A549 (cell line): ENCODE results near the gene TUBB1. TPM values are rescaled to one million over a fixed set of nuclear protein-coding genes. Genes with fewer than 3 reads are reported as not detected.

Experiments
- ATAC-seq, 2 experiments: fragments of 200-7000 bp in 1 of 2; fragments of >200 bp in 1 of 2; cut with Nextera tagmentation in 1 of 2; cut with Tn5 transposase in 1 of 2; 3 replicates each; pipeline versions ENCODE4 v1.8.0 to v1.9.1; 2018 to 2020; ENCODE audit warnings: mild to moderate bottlenecking in 1 of 2, moderate library complexity in 1 of 2
- CTCF ChIA-PET: fragments of 300-600 bp; sonication (Branson Sonifier 250); formaldehyde crosslinking; extraction: SDS; loops from one replicate; lab custom pipeline; 2021; ENCODE audit warnings: antibody characterized with exemption, inconsistent platforms; lab: Yijun Ruan, JAX
- POLR2A ChIA-PET: fragments of 350-600 bp; formaldehyde crosslinking; extraction: SDS; loops from one replicate; lab custom pipeline; 2021; ENCODE audit warnings: antibody characterized with exemption, inconsistent platforms; lab: Yijun Ruan, JAX
- DNase-seq, 2 experiments: peaks; one replicate each; pipeline versions ENCODE4 v3.0.0 to v3.0.0-alpha.2; 2011 to 2016; ENCODE audit warnings: low read depth in 1 of 2, low spot score in 1 of 2
- FAIRE-seq: peaks from 2 replicates; lab custom pipeline; 2011; peaks lifted over from hg19 to GRCh38; lab: Jason Lieb, UNC
- H3K27ac ChIP-seq, 2 experiments: fragments of >200 bp; sonication (Bioruptor Twin); formaldehyde crosslinking; 3 replicates each; pipeline ENCODE4 v1.5.1; 2016 to 2017
- H3K4me1 ChIP-seq: fragments of >200 bp; sonication (Bioruptor Twin); formaldehyde crosslinking; 3 replicates; pipeline ENCODE4 v1.6.1; 2016
- H3K4me2 ChIP-seq: fragments of >200 bp; sonication (Bioruptor Twin); formaldehyde crosslinking; 3 replicates; pipeline ENCODE4 v1.6.1; 2016
- H3K4me3 ChIP-seq: fragments of >200 bp; sonication (Bioruptor Twin); formaldehyde crosslinking; 3 replicates; pipeline ENCODE4 v1.5.1; 2016
- H3K9me3 ChIP-seq: fragments of >200 bp; sonication (Bioruptor Twin); formaldehyde crosslinking; 3 replicates; pipeline ENCODE4 v1.6.1; 2016
- ATOH8 ChIP-seq: fragments of 250-450 bp; sonication (Bioruptor Pico); IDR thresholded peaks from 2 replicates; pipeline ENCODE4 v1.5.0; 2020; ENCODE audit warnings: low read depth, mild to moderate bottlenecking, moderate library complexity
- BHLHE40 ChIP-seq: IDR thresholded peaks from 2 replicates; pipeline ENCODE4 v1.6.1; 2012; ENCODE audit warnings: low read depth, low read length, inconsistent platforms
- CHD2 ChIP-seq: fragments of 150-350 bp; IDR thresholded peaks from 2 replicates; pipeline ENCODE4 v1.6.1; 2014; ENCODE audit warnings: low read length; ENCODE audit not compliant: partially characterized antibody
- E2F6 ChIP-seq: IDR thresholded peaks from 2 replicates; pipeline ENCODE4 v1.6.1; 2012; ENCODE audit warnings: low read depth, borderline replicate concordance
- EHF ChIP-seq: fragments of 250-450 bp; sonication (Bioruptor Pico); IDR thresholded peaks from 2 replicates; pipeline ENCODE4 v1.5.0; 2020; ENCODE audit warnings: mild to moderate bottlenecking
- FOSB ChIP-seq: fragments of 250-450 bp; sonication (Bioruptor Pico); IDR thresholded peaks from 2 replicates; pipeline ENCODE4 v1.5.0; 2020; ENCODE audit warnings: mild to moderate bottlenecking, moderate library complexity
- FOXS1 ChIP-seq: fragments of 250-450 bp; sonication (Bioruptor Pico); IDR thresholded peaks from 2 replicates; pipeline ENCODE4 v1.5.0; 2020; ENCODE audit warnings: mild to moderate bottlenecking, moderate library complexity
- GATA3 ChIP-seq: IDR thresholded peaks from 2 replicates; pipeline ENCODE4 v1.6.1; 2012; ENCODE audit warnings: borderline replicate concordance
- HMGXB4 ChIP-seq: fragments of 250-450 bp; sonication (Bioruptor Pico); IDR thresholded peaks from 2 replicates; pipeline ENCODE4 v1.5.0; 2021; ENCODE audit warnings: mild to moderate bottlenecking, moderate library complexity, borderline replicate concordance
- HOXA7 ChIP-seq: fragments of 250-450 bp; sonication (Bioruptor Pico); IDR thresholded peaks from 2 replicates; pipeline ENCODE4 v1.5.0; 2020; ENCODE audit warnings: mild to moderate bottlenecking, moderate library complexity
- KDM1A ChIP-seq: fragments of 200-600 bp; sonication (generic); IDR thresholded peaks from 2 replicates; pipeline ENCODE4 v1.6.1; 2016; ENCODE audit warnings: low read depth, mild to moderate bottlenecking
- KDM5A ChIP-seq: fragments of 200-600 bp; sonication (generic); IDR thresholded peaks from 2 replicates; pipeline ENCODE4 v1.6.1; 2016; ENCODE audit warnings: antibody characterized with exemption, mild to moderate bottlenecking
- MAZ ChIP-seq: fragments of 150-350 bp; IDR thresholded peaks from 2 replicates; pipeline ENCODE4 v1.6.1; 2014; ENCODE audit warnings: antibody characterized with exemption, low read depth, low read length, borderline replicate concordance
- NR3C1 ChIP-seq: fragments of >200 bp; sonication (Bioruptor Twin); formaldehyde crosslinking; IDR thresholded peaks from 3 replicates; pipeline ENCODE4 v1.6.1; 2017
- PHF8 ChIP-seq: fragments of 200-600 bp; sonication (generic); IDR thresholded peaks from 2 replicates; pipeline ENCODE4 v1.6.1; 2016; ENCODE audit warnings: low read depth, mild to moderate bottlenecking, antibody characterized with exemption, moderate library complexity, borderline replicate concordance
- RCOR1 ChIP-seq: fragments of 150-350 bp; IDR thresholded peaks from 2 replicates; pipeline ENCODE4 v1.6.1; 2014; ENCODE audit warnings: antibody characterized with exemption, low read length, low read depth
- WGBS: methylation state at CpG from one replicate; pipeline ENCODE4 v1.1.6; 2017; ENCODE audit errors: missing lambda C conversion rate; 5-methylcytosine and 5-hydroxymethylcytosine counted together
- polyA plus RNA-seq, 4 experiments: library from polyadenylated mRNA; depleted of rRNA in 3 of 4; stranded (reverse); fragments of >200 nt; fragmentation: RNase III in 1 of 4; extraction: RNeasy Plus Mini Kit Qiagen cat#74134 plus additional on column Dnase treatment in 1 of 4; gene quantifications; 2 replicates in 3 of 4; 3 replicates in 1 of 4; pipeline ENCODE4 v1.2.3, GENCODE V29; 2011 to 2017
- TF ChIP-seq, protein P1 (sequence below): fragments of 450-650 bp; IDR thresholded peaks from 2 replicates; pipeline ENCODE4 v1.6.1; 2014; ENCODE audit warnings: antibody characterized with exemption
- TF ChIP-seq, protein P2 (sequence below): IDR thresholded peaks from 2 replicates; pipeline ENCODE4 v1.6.1; 2012

Gene TUBB1
- polyA plus RNA-seq, 2 of the 4 experiments (the other 2 are of a cell fraction), result 0.03 TPM; not detected in 1

DNA sequence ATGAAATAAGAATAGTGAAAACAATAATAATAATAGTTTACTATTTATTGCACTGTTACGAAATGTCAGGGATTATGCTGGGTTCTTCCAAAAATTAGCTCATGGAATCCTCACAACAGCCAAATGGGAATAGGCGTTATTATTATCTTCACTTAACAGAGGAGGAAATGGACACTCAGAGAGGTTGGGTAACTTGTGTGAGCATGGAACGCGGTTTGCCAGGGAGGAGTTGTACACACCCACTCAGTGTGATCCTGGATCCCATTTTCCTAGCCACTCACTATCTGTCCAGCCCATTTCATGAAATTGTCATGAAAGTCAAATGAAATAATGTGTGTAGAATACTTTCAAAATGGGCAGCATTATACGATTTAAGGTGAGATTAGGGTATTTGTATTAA is 33.6 kb upstream of the TUBB1 start:
- peaks cover 6% of the 10 kb centered on the region; the same call in 1 of the 3 replicates for H3K4me1 ChIP-seq
- ATAC-seq, result no peak
- FAIRE-seq, result no peak
- ChIA-PET CTCF (interaction anchor here (1.1 kb wide), 1 partner anchor 9 kb away, joined by 7 read pairs; no protein-coding TSS in a partner anchor), POLR2A (no interaction called here)
- no peak for DNase-seq
- 96% methylated on average over 5 of the region's 5 CpGs for WGBS
- H3K4me3 ChIP-seq, result no peak overlapping the region
- TF ChIP-seq RCOR1, result no peak
- TF ChIP-seq NR3C1, result no peak
- TF ChIP-seq FOSB (CRISPR knock-in tag), result no peak
- TF ChIP-seq, protein P1, sequence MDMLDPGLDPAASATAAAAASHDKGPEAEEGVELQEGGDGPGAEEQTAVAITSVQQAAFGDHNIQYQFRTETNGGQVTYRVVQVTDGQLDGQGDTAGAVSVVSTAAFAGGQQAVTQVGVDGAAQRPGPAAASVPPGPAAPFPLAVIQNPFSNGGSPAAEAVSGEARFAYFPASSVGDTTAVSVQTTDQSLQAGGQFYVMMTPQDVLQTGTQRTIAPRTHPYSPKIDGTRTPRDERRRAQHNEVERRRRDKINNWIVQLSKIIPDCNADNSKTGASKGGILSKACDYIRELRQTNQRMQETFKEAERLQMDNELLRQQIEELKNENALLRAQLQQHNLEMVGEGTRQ, result no peak
- TF ChIP-seq GATA3, result no peak
- TF ChIP-seq KDM1A, result no peak
- TF ChIP-seq, protein P2, sequence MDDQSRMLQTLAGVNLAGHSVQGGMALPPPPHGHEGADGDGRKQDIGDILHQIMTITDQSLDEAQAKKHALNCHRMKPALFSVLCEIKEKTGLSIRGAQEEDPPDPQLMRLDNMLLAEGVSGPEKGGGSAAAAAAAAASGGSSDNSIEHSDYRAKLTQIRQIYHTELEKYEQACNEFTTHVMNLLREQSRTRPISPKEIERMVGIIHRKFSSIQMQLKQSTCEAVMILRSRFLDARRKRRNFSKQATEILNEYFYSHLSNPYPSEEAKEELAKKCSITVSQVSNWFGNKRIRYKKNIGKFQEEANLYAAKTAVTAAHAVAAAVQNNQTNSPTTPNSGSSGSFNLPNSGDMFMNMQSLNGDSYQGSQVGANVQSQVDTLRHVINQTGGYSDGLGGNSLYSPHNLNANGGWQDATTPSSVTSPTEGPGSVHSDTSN, result no peak
- no peak for TF ChIP-seq KDM5A
- no peak for TF ChIP-seq ATOH8 (CRISPR knock-in tag)
- TF ChIP-seq CHD2, result no peak
- TF ChIP-seq HOXA7 (CRISPR knock-in tag), result no peak
- no peak overlapping the region for H3K4me2 ChIP-seq
- no peaks in the 10 kb centered on the region for H3K9me3 ChIP-seq
- no peak overlapping the region for H3K27ac ChIP-seq

DNA sequence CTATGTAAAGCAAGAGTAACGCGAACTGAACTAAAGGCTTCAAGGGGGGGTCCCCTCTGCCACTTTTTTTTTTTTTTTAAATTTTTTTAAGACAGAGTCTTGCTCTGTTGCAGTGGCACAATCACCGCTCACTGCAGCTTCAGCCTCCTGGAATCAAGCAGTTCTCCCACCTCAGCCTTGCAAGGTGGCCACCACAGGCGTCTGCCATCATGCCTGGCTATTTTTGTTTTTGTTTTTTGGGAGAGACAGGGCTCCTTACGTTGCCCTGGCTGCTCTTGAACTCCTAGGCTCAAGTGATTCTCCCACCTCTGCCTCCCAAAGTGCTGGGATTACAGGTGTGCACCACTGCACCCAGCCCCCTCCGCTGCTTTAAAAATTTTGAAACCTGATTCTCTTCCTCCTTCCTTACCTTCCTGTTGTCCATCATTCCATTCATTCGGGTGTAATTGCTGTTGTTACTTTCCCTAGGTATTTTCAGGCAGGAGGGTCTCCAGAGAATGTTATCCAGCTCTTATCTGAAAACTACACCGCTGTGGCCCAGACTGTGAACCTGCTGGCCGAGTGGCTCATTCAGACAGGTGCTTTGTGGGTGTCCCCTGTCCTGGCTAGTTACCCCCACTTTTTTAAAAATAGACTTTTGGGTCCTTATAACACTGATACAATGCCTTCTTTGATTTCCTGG is 32.8 kb upstream of the TUBB1 start:
- WGBS, result 88% methylated on average over 9 of the region's 9 CpGs
- H3K9me3 ChIP-seq, result no peaks in the 10 kb centered on the region
- POLR2A ChIA-PET, result no interaction called here
- TF ChIP-seq PHF8 (no peak), HMGXB4 (CRISPR knock-in tag) (no peak), E2F6 (no peak), HOXA7 (CRISPR knock-in tag) (no peak), FOXS1 (CRISPR knock-in tag) (no peak), BHLHE40 (no peak), MAZ (no peak), EHF (CRISPR knock-in tag) (no peak)
- TF ChIP-seq, protein P2, result no peak
- CTCF ChIA-PET, result no interaction called here
- no peak overlapping the region for H3K4me2 ChIP-seq
- H3K4me3 ChIP-seq, result no peak overlapping the region
- no peak for FAIRE-seq
- no peak for ATAC-seq
- peaks cover 6% of the 10 kb centered on the region; the same call in 1 of the 3 replicates for H3K4me1 ChIP-seq
- DNase-seq, result no peak
- no peak overlapping the region for H3K27ac ChIP-seq
